Breast epithelium (tissue), 3 donors: ENCODE data around the gene PTBP3.

ENCODE experiments used
- POLR2A ChIP-seq: fragments of 450-650 bp; IDR thresholded peaks from one replicate; pipeline ENCODE4 v1.6.1; 2016; ENCODE audit warnings: antibody characterized with exemption, mild to moderate bottlenecking, moderate library complexity
- POLR2AphosphoS5 ChIP-seq, 3 donors: sonication (generic); formaldehyde crosslinking; IDR thresholded peaks; one replicate each; pipeline ENCODE4 v1.6.1; 2017; ENCODE audit warnings: antibody characterized with exemption in 3 of 3
- TF ChIP-seq, protein P1 (sequence below), 3 donors: fragments of 450-650 bp; IDR thresholded peaks; one replicate each; pipeline ENCODE4 v1.5.1; 2016 to 2017; ENCODE audit warnings: antibody characterized with exemption in 3 of 3, mild to moderate bottlenecking in 3 of 3, moderate library complexity in 3 of 3

GRCh38 chr9:112322701-112323377, 10.6 kb downstream of the PTBP3 start:
- TF ChIP-seq, protein P1, sequence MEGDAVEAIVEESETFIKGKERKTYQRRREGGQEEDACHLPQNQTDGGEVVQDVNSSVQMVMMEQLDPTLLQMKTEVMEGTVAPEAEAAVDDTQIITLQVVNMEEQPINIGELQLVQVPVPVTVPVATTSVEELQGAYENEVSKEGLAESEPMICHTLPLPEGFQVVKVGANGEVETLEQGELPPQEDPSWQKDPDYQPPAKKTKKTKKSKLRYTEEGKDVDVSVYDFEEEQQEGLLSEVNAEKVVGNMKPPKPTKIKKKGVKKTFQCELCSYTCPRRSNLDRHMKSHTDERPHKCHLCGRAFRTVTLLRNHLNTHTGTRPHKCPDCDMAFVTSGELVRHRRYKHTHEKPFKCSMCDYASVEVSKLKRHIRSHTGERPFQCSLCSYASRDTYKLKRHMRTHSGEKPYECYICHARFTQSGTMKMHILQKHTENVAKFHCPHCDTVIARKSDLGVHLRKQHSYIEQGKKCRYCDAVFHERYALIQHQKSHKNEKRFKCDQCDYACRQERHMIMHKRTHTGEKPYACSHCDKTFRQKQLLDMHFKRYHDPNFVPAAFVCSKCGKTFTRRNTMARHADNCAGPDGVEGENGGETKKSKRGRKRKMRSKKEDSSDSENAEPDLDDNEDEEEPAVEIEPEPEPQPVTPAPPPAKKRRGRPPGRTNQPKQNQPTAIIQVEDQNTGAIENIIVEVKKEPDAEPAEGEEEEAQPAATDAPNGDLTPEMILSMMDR (IDR thresholded peaks at IDR 0.05) = no peak
- TF ChIP-seq POLR2A (no peak), POLR2AphosphoS5 (IDR thresholded peaks at IDR 0.05) (no peak)
